HG02981 (cell line): ENCODE results near the gene UST.

Experiments
- ATAC-seq: cut with Tn5 transposase; IDR thresholded peaks from one replicate; pipeline ENCODE4 v1.9.1; 2021; ENCODE audit warnings: mild to moderate bottlenecking, moderate library complexity; ENCODE audit not compliant: unreplicated experiment

The UST gene

GRCh38 chr6:148746363-148747144 is at the start of gene UST:
UST (plus strand) TSS chr6:148747030; CDS start chr6:148747431, 401 bp downstream.
- ATAC-seq = peak; percentile 27

GRCh38 chr6:148697895-148698440 is 48.9 kb upstream of the UST start:
- no peak for ATAC-seq

GRCh38 chr6:148698671-148699180 is 48.1 kb upstream of the UST start:
- ATAC-seq = no peak

- no peak for ATAC-seq
Measured at GRCh38 chr6:148700047-148700715, 46.6 kb upstream of the UST start.

DNA sequence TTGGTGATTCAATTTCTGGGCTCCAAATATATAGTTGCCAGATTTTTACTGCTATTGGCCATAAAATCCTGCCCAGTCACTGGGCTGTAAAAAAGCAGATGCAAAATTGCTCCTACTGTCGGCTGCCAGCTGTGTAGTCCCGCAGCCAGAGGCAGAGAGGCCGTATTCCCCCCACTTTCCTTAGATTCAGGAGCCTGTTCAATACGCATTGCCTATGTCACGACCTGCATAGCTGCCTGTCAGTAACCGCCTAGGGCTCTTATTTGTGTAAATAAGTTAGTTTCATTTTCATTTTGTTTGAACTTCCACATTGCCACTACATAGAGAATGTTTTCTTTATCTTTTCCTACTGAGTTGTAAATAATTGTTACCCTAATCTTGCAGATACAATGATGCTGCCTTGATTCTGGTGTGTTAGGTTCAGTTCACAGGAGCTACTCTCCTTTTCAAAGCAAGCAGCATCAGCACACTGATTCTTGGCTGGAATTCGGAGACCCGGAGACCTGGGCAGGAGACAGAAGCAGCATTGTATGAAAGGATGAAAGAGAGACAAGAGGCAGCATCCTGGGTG is 46.0 kb upstream of the UST start:
- ATAC-seq = peak; percentile 80

DNA sequence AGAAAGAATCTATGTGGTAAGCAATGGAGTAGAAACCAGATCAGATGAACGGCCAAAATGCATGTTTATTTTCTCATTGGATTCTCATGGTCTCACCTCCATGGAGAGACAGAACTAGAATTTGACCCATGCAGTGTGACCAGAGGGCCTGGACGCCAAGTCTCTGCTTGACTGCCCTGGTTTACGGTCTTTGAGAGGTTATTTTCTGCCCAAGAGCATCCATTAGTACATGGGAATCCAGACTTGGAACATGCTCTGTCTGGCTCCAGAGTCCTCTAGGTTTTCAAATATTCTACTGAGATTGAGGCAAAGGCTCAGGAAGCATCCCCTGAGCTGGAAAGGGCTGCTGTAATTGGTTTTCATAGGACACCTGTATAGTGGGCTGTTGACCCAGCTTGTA is 45.5 kb upstream of the UST start:
- ATAC-seq = no peak

DNA sequence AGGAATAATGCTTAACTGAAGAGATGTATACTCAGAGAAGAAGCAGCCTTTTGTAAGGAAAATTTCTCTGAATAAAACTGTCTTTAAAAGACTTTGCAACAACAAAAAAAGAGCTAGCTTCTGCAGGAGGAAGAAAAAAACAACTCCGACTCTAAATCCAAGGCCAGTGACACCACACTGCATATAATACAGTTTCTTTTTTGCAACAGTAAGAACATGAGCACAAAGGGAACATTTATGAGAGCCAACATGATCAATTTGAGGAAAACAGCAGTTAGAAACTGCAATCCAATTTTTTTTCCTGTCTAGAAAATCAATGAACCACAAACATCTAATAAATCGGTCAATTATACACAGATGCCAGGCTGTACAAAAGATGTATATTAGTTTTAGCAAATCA is 42.9 kb upstream of the UST start:
- no peak for ATAC-seq

GRCh38 chr6:148704400-148705246 is 42.2 kb upstream of the UST start:
- ATAC-seq = no peak

- ATAC-seq = no peak
Measured at GRCh38 chr6:148708707-148709106, 38.1 kb upstream of the UST start.

DNA sequence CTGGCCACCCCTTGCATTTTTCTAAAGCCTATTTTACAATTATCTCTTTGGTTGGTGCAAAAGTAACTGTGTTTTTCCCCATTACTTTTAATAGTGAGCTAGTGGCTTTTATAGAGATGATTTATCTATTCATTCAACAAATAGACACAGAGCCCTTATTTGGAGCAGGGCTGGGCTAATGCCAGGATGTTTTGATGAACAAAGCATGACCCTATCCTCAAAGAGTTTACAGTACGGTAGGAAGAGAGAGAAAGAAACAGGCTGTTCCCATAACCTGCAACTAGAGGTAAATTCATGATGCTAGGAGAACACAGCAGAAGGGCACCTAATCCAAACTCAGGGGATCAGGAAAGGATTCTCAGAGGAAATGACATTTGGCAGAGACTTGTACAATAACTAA is 37.3 kb upstream of the UST start:
- ATAC-seq = no peak

DNA sequence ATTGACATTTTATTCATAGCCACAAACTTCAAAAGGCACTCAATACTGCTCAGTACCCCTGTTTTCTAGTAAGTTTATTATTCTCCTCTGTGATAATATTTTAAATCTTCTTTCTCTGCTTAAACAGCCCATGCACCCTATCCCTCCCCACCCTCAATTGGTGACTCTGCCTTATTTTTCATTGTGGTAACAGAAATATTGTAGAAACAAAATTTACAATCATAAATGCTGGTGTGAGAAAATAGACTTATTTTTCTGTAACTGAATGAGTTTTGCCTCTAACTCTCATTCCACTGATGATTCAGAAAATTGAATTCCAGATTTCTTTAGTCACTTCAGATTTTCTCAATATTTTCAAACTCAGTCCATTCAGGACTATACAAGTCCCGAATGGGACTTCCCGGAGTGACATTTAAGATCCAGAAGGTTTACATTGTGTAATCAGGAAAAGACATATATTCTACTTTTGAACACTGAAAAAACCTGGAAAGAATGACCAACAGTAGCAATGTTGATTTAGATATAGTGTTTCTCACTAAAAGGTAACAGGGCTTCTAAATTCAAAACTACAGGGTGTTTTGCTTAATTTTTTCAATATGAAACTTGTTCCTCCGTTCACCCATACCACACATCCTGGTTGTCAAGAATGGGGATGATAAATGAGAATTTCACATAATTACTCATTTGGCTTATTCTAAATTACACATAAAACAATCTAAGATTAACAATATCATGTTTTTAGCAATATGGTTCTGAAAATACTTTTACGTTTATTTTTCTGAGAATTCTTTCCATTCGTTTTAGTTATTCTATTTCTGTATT is 34.8 kb upstream of the UST start:
- no peak for ATAC-seq

DNA sequence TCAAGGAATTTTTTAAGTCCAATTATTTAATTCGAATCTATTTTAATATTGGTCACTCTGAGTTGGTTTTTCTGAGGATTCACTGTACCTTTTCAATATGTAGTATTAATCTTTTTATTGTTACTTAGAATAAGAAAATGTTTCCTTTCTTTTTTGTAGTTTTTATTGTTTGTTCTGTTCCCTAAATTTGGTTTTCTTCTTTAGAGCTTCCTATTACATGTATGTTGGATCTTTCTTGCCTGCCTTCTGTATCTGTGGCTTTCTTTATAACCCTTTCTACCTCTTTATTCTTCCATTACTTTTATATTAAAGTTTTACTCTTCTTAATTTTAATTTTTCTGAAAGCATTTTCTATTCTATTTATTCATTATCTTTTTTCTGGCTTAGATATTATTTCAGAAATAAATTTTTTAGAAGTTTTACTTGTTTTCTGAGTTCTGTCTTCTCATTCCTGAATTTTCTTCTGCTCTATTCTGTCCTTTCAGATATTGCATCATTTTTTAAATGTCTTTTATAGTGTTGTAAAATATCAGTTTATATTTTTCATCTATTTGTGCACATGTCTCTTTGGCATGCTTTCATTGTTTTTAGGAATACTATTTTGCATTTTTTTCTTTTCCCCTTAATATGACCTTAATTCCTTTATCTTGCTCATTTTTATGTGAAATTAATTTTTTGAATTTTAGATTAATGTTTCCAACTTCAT is 33.6 kb upstream of the UST start:
- no peak for ATAC-seq

- no peak for ATAC-seq
Measured at GRCh38 chr6:148713921-148714320, 32.9 kb upstream of the UST start.

DNA sequence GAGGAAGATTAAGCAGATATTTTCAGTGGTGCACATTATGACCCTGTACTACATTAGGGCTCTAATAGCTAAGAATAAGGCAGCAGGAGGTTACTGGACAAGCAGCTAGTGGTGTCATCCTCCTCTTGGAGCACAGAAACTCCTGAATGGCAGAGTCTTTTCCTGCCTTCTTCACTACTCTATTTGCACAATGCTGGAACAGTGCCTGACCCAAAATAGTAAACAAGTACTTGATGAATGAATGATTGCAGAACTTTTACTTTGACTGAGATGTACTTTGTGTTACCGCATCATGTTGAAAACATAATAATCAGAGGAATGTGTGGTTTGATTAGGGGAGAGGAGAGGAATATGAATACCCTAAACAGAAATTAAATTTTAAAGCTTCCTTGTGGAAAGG is 30.0 kb upstream of the UST start:
- ATAC-seq = no peak

GRCh38 chr6:148720406-148720805 is 26.4 kb upstream of the UST start:
- ATAC-seq = no peak

DNA sequence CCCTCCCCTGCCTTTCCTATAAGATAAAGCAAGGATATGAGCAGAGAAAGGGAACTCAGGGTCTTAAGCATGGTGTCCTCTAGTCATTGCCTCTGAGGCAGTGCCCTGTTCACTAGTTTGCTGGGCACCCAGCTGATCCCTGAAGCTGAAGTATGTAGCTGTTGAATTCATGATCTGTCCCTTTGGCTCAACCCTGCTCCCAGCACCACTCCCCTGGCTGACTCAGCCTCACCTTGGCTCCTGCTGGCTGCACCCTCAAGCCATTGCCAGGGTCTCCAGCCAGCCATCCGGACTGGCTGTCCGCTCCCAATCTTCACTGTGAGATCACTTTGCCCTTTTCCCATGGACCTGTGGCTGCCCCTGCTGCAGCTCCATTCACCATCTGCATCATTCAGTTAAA is 25.9 kb upstream of the UST start:
- ATAC-seq = no peak

DNA sequence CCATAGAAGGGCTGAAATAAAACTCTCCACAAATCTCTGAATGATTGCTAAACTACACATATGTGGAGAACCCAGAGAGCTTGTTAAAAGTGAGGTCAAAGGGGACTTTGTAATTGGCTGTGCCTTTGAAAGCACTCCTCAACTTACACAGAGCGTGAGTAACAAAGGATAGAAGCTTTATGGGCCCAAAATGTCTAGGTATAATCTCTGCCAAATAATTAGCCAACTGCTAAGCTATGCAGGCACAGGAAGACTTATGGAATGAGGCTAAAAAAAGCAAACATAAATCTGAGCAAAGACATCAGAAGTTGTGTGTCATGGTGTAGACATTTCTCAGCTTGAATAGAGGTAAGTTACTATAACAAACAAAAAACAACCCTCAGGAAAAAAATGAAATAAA is 23.3 kb upstream of the UST start:
- ATAC-seq = no peak

DNA sequence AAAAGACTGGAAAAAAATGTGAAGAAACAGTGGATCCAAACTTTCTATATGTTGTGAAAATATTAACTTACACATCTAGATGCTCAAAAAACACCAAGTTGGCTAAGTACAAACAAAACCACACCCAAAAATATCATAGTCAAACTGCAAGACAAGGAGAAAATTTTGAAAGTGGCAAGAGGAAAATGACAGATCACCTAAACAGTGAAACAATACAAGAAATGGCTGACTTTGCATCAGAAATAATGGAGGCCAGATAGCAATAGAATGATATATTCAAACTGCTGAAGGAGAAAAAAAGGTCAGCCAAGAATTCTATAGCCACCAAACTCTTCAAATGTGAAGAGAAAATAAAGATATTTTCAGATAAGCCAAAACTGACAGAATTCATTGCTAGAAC is 22.4 kb upstream of the UST start:
- no peak for ATAC-seq

DNA sequence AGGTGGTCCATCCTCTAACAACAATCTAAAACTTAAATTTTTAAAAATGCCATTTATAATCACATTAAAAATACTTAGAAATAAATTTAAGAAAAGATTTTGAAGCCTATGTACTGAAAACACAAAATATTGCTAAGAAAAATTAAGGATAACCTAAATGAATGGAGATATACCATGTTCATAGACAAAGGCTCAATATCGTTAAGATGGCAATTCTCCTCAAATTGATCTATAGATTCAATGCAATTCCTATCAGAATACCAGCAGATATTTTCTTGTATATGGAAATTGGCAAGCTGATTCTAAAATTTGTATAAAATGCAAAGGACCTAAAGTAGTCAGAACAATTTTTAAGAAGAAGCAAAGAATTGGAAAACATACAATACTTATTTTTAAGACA is 19.7 kb upstream of the UST start:
- ATAC-seq = no peak
